ENCODE measurements around the gene TMEM9. TPM values are rescaled to one million over a fixed set of nuclear protein-coding genes. Genes with fewer than 3 reads are reported as not detected.

Gene TMEM9
- total RNA-seq, 3 donors from 2014 or later: 9.7 to 14.0 (median 9.9) TPM

DNA sequence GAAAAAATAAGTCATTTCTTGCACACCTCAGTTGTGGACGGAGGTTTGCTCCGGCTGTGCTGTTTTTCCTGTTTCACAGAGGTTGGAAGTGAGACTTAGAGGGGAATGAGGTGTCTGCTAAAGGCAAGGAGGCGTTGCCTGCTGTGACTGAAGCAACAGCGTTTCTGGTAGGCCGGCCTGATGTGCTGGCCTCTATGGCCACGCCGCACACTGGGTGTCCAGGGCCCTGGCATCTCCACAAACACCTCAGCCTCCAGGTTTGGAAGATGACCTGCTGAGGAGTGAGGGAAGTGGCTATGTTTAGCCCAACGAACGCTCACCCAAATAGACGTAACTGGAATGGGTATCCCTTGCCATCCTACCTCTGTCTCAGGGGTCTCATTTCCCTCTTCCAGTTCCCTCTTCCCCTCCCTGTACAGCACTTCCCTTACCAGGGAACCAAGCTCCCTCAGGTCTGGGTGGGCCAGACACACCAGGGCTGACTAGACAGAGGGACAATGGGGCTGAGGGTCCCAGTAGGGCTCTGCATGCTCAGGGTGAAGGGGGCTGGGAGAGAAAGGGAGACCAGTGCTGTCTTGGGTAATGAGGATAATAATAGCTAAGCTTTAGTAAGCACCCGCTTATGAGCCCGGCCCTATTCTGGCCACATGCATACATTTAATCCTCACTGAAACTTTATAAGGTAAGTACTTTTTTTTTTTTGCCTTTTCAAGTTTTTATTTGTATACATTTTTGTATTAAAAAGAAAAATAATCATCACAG is 53.9 kb downstream of the TMEM9 start:
- Mint-ChIP-seq H3K27me3 (ENCODE audit: low read depth) (peaks cover 4% of the 10 kb centered on the region), H3K36me3 (ENCODE audit: insufficient read depth) (no peaks in the 10 kb centered on the region), H3K9me3 (no peaks in the 10 kb centered on the region), H3K4me1 (ENCODE audit: low read depth) (no peaks in the 10 kb centered on the region), H3K4me3 (no peak overlapping the region)
- DNase-seq: no peak
- ATAC-seq: no peak

DNA sequence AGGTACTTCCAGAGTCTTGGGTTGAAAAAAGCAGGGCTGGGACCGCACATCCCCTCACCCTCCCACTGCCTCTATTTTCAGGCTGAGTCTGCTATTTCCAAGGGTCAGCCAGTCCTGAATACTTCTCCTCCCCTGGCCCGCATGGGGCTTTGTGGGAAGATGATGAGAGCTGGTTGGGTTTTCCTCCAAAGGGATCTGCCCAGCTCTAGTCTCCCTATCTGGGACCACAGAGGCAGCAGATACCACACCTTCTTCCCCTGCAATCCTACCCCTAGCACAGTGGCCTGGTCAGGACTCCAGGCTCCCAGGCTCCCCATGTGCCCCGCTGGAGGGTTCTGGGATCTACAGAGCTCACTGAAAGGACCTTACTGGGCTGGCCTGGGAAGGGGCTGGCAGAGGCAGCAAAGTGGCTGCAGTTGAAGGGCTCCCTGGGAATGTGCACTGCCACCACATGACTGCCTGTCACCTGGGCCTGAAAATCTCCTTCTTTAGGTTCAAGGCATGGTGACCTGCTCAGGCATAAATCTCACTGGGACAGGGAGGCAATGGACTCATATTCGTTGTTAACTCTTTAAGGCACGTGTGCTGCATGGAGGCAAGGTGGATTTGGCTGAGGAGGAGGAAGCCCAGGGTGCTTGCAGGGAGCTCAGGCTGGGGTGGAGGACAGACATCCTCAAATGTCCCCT is 55.1 kb downstream of the TMEM9 start:
- no peaks in the 10 kb centered on the region for H3K9me3 Mint-ChIP-seq
- DNase-seq: no peak
- no peaks in the 10 kb centered on the region for H3K4me1 Mint-ChIP-seq (ENCODE audit: low read depth)
- peaks cover 4% of the 10 kb centered on the region for H3K27me3 Mint-ChIP-seq (ENCODE audit: low read depth)
- no peak for ATAC-seq
- no peaks in the 10 kb centered on the region for H3K36me3 Mint-ChIP-seq (ENCODE audit: insufficient read depth)
- H3K4me3 Mint-ChIP-seq: no peak overlapping the region

DNA sequence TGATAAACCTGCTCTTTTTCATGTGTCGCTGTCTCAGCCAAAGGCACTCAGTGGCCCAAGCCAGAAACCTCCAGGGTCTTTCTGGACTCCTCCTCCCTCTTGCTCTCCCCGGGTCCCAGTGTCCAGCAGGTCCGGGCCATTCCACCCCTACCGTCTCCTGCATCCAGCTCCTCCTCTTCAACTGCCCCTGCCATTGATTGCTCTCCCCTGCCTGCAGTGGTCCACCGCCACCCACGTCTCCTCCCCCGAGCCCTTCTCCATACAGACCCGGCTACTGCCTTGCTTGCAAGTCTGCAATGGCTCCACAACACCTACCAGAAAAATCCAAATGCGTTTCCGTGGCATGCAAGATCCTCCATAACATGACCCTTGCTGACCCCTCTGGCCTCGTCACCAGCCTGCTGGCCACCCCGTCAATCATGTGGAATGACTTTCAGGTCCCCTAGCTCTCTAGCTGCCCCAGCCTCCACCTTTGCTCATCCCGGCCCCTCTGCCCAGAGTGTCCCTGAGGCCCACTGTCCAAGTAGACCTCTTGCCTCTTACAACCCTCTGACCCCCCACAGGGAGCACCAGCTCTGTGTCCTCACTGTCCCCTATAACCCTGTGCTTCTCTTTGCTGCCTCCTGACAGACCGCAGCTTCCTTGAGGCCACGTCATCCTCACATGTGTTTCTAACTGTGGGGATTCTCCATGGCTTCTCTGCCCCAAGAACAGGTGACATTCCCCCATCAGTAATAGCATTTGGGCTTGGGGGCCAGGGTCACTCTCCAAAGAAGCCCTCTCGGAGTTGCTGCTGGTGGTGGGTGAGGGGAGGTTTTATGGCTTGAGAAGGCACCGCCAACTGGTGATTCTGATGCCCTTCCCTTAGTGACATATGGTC is 57.1 kb downstream of the TMEM9 start:
- H3K4me3 Mint-ChIP-seq: no peak overlapping the region
- ATAC-seq (no peak), DNase-seq (no peak)
- no peaks in the 10 kb centered on the region for H3K36me3 Mint-ChIP-seq (ENCODE audit: insufficient read depth)
- peaks cover 7% of the 10 kb centered on the region for H3K27me3 Mint-ChIP-seq (ENCODE audit: low read depth)
- no peaks in the 10 kb centered on the region for H3K4me1 Mint-ChIP-seq (ENCODE audit: low read depth)
- H3K9me3 Mint-ChIP-seq: no peaks in the 10 kb centered on the region

DNA sequence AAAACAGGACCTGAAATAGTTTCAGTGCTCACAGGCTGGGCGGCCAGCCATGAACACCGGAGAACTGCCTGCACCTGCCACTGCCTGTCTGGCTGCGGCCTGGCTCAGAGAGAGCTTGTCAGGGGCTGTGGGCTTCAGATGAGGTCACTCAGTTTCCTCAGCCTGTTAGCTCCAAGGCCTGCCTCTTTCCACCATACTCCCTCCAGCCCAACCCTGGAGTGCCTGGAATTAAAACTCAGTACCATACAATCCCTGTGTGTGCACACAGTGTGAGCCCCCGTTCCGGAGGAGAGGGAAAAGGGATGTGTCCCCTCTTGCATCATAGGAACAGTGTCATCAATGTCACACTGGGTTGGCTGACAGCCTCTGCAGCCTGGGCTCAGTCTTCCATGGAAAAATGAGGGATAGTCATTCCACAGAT is 58.2 kb downstream of the TMEM9 start:
- no peaks in the 10 kb centered on the region for H3K9me3 Mint-ChIP-seq
- no peaks in the 10 kb centered on the region for H3K36me3 Mint-ChIP-seq (ENCODE audit: insufficient read depth)

DNA sequence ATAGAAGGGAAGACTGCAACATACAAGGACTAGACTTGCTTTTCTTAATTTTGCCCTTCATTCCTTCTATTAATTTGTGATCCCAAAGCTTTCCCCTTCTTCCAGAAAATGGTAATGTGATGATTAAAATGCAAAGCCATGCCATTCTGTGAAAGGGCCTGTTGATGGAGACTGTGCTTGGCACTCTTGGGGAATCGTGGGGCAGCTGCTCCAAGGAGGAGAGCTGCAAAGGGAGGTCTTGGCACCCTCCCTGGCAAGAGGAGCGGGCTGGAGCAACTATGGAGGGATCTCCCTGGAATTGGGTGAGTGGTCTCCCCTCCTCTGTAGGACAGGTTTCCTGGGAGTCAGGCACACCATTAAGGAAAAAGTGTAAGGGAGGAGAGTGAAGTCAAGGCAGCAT is 58.7 kb downstream of the TMEM9 start:
- H3K27me3 Mint-ChIP-seq (ENCODE audit: low read depth): peaks cover 7% of the 10 kb centered on the region
- no peak overlapping the region for H3K4me3 Mint-ChIP-seq
- ATAC-seq (no peak), DNase-seq (no peak)
- no peaks in the 10 kb centered on the region for H3K9me3 Mint-ChIP-seq
- no peaks in the 10 kb centered on the region for H3K36me3 Mint-ChIP-seq (ENCODE audit: insufficient read depth)
- H3K4me1 Mint-ChIP-seq (ENCODE audit: low read depth): no peaks in the 10 kb centered on the region

More for the DNA sequence above, 58.2 kb downstream of the TMEM9 start:
- H3K4me1 Mint-ChIP-seq (ENCODE audit: low read depth): no peaks in the 10 kb centered on the region
- H3K27me3 Mint-ChIP-seq (ENCODE audit: low read depth): peaks cover 7% of the 10 kb centered on the region
- ATAC-seq (no peak), DNase-seq (no peak)
- H3K4me3 Mint-ChIP-seq: no peak overlapping the region

DNA sequence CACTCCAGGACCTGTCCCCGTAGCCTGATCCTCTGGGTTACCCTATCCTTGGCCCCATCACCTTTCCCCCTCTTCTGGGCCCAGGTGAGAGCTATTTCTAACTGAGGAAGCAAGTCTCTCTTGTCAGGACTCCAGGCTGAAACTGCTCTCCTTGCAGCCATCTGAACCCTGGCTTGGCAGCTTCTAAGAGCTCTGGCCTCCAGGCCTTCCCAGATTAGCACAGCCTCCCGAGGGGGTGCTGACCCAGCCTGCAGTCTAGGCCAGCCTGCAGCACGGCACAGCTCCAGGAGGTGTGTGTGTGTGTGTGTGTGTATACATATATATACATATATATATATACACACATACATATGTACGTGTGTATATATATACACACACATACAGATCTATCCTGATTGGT is 59.4 kb downstream of the TMEM9 start:
- no peaks in the 10 kb centered on the region for H3K36me3 Mint-ChIP-seq (ENCODE audit: insufficient read depth)
- H3K27me3 Mint-ChIP-seq (ENCODE audit: low read depth): peaks cover 7% of the 10 kb centered on the region
- no peaks in the 10 kb centered on the region for H3K9me3 Mint-ChIP-seq
- ATAC-seq (no peak), DNase-seq (no peak)
- no peaks in the 10 kb centered on the region for H3K4me1 Mint-ChIP-seq (ENCODE audit: low read depth)
- no peak overlapping the region for H3K4me3 Mint-ChIP-seq

DNA sequence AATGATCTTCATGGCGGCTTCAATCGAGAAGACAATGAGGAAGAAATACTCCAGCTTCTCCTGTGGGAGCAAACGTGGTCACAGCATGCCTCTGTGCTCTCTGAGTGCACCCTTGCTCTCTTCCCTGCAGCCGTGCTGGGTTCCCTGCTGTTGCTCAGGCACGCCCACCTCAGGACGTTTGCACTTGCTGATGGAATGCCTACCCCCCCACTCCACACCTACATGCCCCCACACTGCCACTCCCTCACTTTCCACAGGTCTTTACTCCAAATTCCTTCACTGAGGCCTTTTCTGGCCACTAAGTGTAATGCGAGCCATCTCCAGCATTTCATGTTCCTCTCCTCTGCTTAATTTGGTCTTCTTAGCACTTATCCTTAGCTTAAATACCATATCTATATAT is 60.3 kb downstream of the TMEM9 start:
- H3K36me3 Mint-ChIP-seq (ENCODE audit: insufficient read depth): no peaks in the 10 kb centered on the region
- peaks cover 7% of the 10 kb centered on the region for H3K27me3 Mint-ChIP-seq (ENCODE audit: low read depth)

DNA sequence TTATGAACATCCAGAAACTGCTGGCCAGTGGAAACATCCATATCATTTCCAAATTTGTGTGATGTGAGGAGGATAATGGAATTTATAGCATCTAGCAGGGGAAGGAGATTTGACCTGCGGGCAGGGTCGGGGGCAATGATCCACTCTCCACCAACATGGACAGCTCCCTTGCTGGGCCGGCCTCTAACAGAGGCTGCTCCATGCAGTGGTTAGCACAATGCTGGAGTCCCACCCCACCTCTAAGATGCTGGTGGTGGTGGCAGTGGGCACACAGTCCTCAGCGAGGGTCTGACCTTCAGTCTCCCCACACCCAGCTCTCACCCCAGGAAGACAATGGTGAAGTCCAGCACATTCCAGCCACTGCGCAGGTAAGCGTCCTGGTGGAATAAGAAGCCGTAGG is 60.7 kb downstream of the TMEM9 start:
- Mint-ChIP-seq H3K36me3 (ENCODE audit: insufficient read depth) (no peaks in the 10 kb centered on the region), H3K4me1 (ENCODE audit: low read depth) (no peaks in the 10 kb centered on the region), H3K4me3 (no peak overlapping the region), H3K9me3 (no peaks in the 10 kb centered on the region), H3K27me3 (ENCODE audit: low read depth) (peaks cover 7% of the 10 kb centered on the region)
- ATAC-seq (no peak), DNase-seq (no peak)

More for the DNA sequence above, 60.3 kb downstream of the TMEM9 start:
- Mint-ChIP-seq H3K4me3 (no peak overlapping the region), H3K9me3 (no peaks in the 10 kb centered on the region), H3K4me1 (ENCODE audit: low read depth) (no peaks in the 10 kb centered on the region)
- DNase-seq (no peak), ATAC-seq (no peak)

DNA sequence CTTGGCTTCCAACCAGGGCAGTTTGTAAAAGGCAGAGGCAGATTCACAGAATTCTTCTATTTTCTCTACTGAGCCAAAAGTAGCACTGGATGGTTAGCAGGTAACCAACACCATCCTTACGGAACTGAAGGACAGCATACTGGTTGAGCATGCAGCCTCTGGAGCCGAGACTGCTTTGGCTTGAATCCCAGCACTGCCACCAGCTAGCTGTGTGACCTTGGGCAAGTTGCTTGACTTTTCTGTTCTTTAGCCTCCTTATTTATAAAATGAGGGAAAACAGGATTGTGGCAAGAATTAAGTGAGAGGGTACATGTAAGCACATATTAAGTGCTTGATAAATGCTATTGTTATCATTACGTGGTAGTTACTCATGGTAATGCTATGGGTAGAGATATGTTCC is 61.5 kb downstream of the TMEM9 start:
- ATAC-seq: no peak

DNA sequence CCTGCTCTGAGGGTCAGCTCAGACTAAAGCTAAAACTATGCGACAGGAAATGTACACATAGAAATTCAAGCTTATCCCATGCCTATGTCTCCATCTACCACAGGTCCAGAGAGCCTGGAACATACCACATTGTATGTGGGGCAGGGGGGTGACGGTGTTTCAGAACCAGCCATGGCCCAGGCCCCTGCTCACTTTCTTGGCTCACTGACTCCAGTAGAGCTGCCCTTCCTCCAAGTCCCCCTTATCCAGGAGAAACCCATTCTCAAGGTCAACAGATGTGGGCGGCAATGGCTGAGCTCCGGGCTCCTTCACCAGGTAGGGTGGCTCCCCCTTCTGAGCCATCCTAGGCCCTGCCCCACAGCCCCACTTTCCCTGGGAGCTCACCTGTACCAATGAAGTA is 63.0 kb downstream of the TMEM9 start:
- DNase-seq: no peak
- no peaks in the 10 kb centered on the region for H3K9me3 Mint-ChIP-seq
- ATAC-seq: no peak
- H3K4me3 Mint-ChIP-seq: no peak overlapping the region
- no peaks in the 10 kb centered on the region for H3K4me1 Mint-ChIP-seq (ENCODE audit: low read depth)
- no peaks in the 10 kb centered on the region for H3K36me3 Mint-ChIP-seq (ENCODE audit: insufficient read depth)
- peaks cover 10% of the 10 kb centered on the region for H3K27me3 Mint-ChIP-seq (ENCODE audit: low read depth)

More for the DNA sequence above, 61.5 kb downstream of the TMEM9 start:
- Mint-ChIP-seq H3K36me3 (ENCODE audit: insufficient read depth) (no peaks in the 10 kb centered on the region), H3K4me1 (ENCODE audit: low read depth) (no peaks in the 10 kb centered on the region), H3K4me3 (no peak overlapping the region), H3K27me3 (ENCODE audit: low read depth) (peaks cover 11% of the 10 kb centered on the region), H3K9me3 (no peaks in the 10 kb centered on the region)
- no peak for DNase-seq

DNA sequence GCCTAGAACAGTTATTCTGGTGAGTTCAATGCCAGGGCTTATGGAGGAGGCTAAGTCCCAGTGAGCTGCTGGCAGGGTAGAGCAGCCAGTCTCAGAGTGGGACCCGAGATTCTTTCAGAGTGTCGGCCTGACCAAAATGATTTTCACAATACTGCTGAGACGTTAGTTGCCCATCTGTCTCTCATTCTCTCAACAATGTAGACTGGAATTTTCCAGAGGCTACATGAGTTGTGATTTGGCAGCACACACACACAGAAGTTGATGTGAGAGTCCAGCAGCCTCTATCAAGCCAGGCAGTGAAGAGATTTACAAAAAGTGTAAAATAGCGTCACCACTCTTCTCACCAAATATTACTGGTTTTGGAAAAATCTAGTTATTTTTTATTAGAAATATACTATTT is 63.7 kb downstream of the TMEM9 start:
- H3K36me3 Mint-ChIP-seq (ENCODE audit: insufficient read depth): no peaks in the 10 kb centered on the region
- H3K9me3 Mint-ChIP-seq: no peaks in the 10 kb centered on the region
- DNase-seq: no peak
- ATAC-seq: no peak
- H3K4me3 Mint-ChIP-seq: no peak overlapping the region
- peaks cover 15% of the 10 kb centered on the region for H3K27me3 Mint-ChIP-seq (ENCODE audit: low read depth)
- no peaks in the 10 kb centered on the region for H3K4me1 Mint-ChIP-seq (ENCODE audit: low read depth)

DNA sequence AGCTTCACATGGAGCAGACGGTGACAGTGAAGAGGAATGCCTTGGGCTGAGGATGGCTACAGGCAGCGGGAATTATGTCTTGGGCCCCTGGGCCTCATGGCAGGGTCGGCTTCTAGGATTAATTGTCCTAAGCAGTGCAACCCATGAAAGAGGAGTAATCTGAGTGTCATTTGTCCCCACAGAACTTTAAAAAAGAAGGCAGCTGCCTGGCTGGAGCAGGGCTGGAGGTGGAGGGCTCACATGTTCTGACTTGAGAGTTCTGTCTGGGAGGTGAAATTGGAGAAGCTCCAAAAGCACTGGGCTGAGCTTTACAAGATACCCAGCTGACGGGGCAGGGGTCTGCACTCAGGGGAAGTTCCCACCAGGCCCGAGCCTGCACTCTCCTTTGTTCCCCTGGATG is 64.7 kb downstream of the TMEM9 start:
- peaks cover 15% of the 10 kb centered on the region for H3K27me3 Mint-ChIP-seq (ENCODE audit: low read depth)
- peaks cover under 1% of the 10 kb centered on the region for H3K4me1 Mint-ChIP-seq (ENCODE audit: low read depth)
- H3K4me3 Mint-ChIP-seq: no peak overlapping the region
- ATAC-seq: no peak
- DNase-seq: no peak
- no peaks in the 10 kb centered on the region for H3K36me3 Mint-ChIP-seq (ENCODE audit: insufficient read depth)
- H3K9me3 Mint-ChIP-seq: no peaks in the 10 kb centered on the region

DNA sequence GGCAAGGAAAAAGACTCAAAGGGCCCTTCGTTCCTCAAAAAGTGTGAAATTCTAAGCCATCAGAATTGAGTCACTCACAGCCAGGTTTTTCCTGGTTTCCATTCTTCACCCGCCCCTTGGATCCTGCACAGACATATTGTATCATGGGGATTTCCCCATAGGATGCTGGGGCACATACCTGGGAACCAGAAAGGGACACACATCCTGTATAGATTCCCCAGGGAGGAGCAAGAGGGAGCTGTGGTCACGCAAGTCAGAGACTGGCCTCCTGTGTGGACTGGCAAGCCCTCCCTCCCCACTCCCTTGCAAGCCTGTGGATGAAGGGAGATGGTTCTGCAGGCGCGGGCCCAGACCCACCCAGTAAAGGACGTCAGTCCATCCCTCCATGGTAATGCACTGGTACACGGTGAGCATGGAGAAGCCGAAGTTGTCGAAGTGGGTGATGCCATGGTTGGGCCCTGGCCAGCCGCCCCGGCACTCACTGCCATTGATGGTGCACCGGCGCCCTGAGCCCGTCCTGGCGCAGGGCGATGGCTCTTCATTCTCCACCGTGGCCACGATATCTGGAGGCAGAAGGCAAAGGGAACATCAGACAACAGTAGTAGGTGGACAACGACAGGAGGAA is 65.3 kb downstream of the TMEM9 start:
- ATAC-seq: no peak
- peaks cover 6% of the 10 kb centered on the region for H3K4me1 Mint-ChIP-seq (ENCODE audit: low read depth)

DNA sequence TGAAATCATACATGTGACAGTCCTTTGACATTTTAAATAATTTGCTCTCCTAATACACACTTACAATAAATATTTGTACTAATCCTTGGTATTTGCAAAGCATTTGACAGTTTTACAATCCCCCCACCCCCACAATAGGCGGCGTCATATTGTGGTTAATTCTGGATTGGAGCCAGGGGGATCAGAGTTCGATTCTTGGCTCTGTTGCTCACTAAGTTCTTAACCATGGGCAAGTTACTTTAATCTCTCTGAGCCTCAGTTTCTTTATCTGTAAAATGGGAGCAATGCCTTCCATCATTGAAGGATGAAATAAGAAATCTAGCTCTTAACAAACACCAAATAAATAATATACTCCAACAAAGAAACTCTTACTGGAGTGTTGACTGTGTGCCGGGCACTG is 65.9 kb downstream of the TMEM9 start:
- H3K9me3 Mint-ChIP-seq: no peaks in the 10 kb centered on the region
- no peak overlapping the region for H3K4me3 Mint-ChIP-seq
- H3K27me3 Mint-ChIP-seq (ENCODE audit: low read depth): peaks cover 13% of the 10 kb centered on the region
- no peak for DNase-seq
- no peaks in the 10 kb centered on the region for H3K36me3 Mint-ChIP-seq (ENCODE audit: insufficient read depth)
- ATAC-seq: no peak
- peaks cover 6% of the 10 kb centered on the region for H3K4me1 Mint-ChIP-seq (ENCODE audit: low read depth)

More for the DNA sequence above, 65.3 kb downstream of the TMEM9 start:
- no peaks in the 10 kb centered on the region for H3K9me3 Mint-ChIP-seq
- DNase-seq: no peak
- no peaks in the 10 kb centered on the region for H3K36me3 Mint-ChIP-seq (ENCODE audit: insufficient read depth)
- H3K4me3 Mint-ChIP-seq: no peak overlapping the region
- peaks cover 14% of the 10 kb centered on the region for H3K27me3 Mint-ChIP-seq (ENCODE audit: low read depth)
